MM.1S (cell line): ENCODE results near the gene DLX3.

Experiments used
- DNase-seq: peaks from one replicate; pipeline ENCODE4 v3.0.0-alpha.2; 2015
- H2AFZ ChIP-seq: fragments of 300-600 bp; sonication (generic); 2 replicates; pipeline ENCODE4 v1.6.0; 2016; ENCODE audit warnings: antibody characterized with exemption, low read length
- H3F3A ChIP-seq: fragments of 300-600 bp; sonication (generic); 2 replicates; pipeline ENCODE4 v1.6.1; 2016; ENCODE audit warnings: mild to moderate bottlenecking, antibody characterized with exemption, low read length, moderate library complexity, mixed read lengths; ENCODE audit not compliant: insufficient read depth
- H3K27ac ChIP-seq: fragments of 300-600 bp; sonication (generic); 2 replicates; pipeline ENCODE4 v1.5.1; 2016; ENCODE audit warnings: mild to moderate bottlenecking, low read length
- H3K27me3 ChIP-seq: fragments of 300-600 bp; sonication (generic); replicated peaks from 2 replicates; pipeline ENCODE4 v1.6.0; 2016; ENCODE audit warnings: low read length; ENCODE audit not compliant: insufficient read depth
- H3K36me3 ChIP-seq: fragments of 300-600 bp; sonication (generic); replicated peaks from 2 replicates; pipeline ENCODE4 v1.6.1; 2016; ENCODE audit warnings: mild to moderate bottlenecking, low read length, mixed read lengths; ENCODE audit not compliant: insufficient read depth
- H3K4me1 ChIP-seq: fragments of 300-600 bp; sonication (generic); 2 replicates; pipeline ENCODE4 v1.6.1; 2016; ENCODE audit warnings: low read length, mixed read lengths
- H3K4me2 ChIP-seq: fragments of 300-600 bp; sonication (generic); 2 replicates; pipeline ENCODE4 v1.6.0; 2016; ENCODE audit warnings: low read depth, low read length
- H3K4me3 ChIP-seq: fragments of 300-600 bp; sonication (generic); 2 replicates; pipeline ENCODE4 v1.5.1; 2016; ENCODE audit warnings: low read length, mixed read lengths
- H3K79me2 ChIP-seq: fragments of 300-600 bp; sonication (generic); 2 replicates; pipeline ENCODE4 v1.6.1; 2016; ENCODE audit warnings: mixed run types, low read length, mixed read lengths
- H3K9ac ChIP-seq: fragments of 300-600 bp; sonication (generic); 2 replicates; pipeline ENCODE4 v1.6.1; 2016; ENCODE audit warnings: low read length, mixed read lengths
- H3K9me2 ChIP-seq: fragments of 300-600 bp; sonication (generic); replicated peaks from 2 replicates; pipeline ENCODE4 v1.6.1; 2016; ENCODE audit warnings: mild to moderate bottlenecking, low read length, mixed read lengths; ENCODE audit not compliant: insufficient read depth
- H3K9me3 ChIP-seq: fragments of 300-600 bp; sonication (generic); replicated peaks from 2 replicates; pipeline ENCODE4 v1.6.1; 2016; ENCODE audit warnings: mild to moderate bottlenecking, low read length, mixed read lengths; ENCODE audit not compliant: insufficient read depth
- H4K20me1 ChIP-seq: fragments of 300-600 bp; sonication (generic); 2 replicates; pipeline ENCODE4 v1.6.1; 2016; ENCODE audit warnings: mild to moderate bottlenecking, low read length, moderate library complexity, mixed read lengths; ENCODE audit not compliant: insufficient read depth
- CTCF ChIP-seq: fragments of 300-600 bp; sonication (generic); IDR thresholded peaks from 2 replicates; pipeline ENCODE4 v1.5.1; 2016; ENCODE audit warnings: antibody characterized with exemption, low read length, mixed read lengths
- EZH2 ChIP-seq: fragments of 300-600 bp; sonication (generic); optimal IDR thresholded peaks from 2 replicates; pipeline ENCODE3; 2017; ENCODE audit warnings: low read depth, mild to moderate bottlenecking, antibody characterized with exemption, low read length, mixed read lengths
- EZH2phosphoT487 ChIP-seq: fragments of 300-600 bp; sonication (generic); IDR thresholded peaks from 2 replicates; pipeline ENCODE4 v1.6.1; 2018; ENCODE audit warnings: antibody characterized with exemption, low read length

The DLX3 gene

GRCh38 chr17:49962599-49963308, 32.3 kb downstream of the DLX3 start:
- no peak for DNase-seq
- Histone ChIP-seq H3K79me2 (no peaks in the 10 kb centered on the region), H3K27ac (no peak overlapping the region), H3F3A (no peaks in the 10 kb centered on the region), H3K27me3 (peaks cover 87% of the 10 kb centered on the region), H3K4me2 (no peak overlapping the region), H2AFZ (no peak overlapping the region), H3K9me3 (no peaks in the 10 kb centered on the region), H3K4me3 (no peak overlapping the region), H4K20me1 (no peaks in the 10 kb centered on the region), H3K36me3 (no peaks in the 10 kb centered on the region), H3K9me2 (no peaks in the 10 kb centered on the region), H3K9ac (no peak overlapping the region), H3K4me1 (no peaks in the 10 kb centered on the region)
- TF ChIP-seq CTCF (no peak), EZH2phosphoT487 (no peak), EZH2 (no peak)

- DNase-seq: no peak
- H3K9ac ChIP-seq: no peak overlapping the region
- no peaks in the 10 kb centered on the region for H3F3A ChIP-seq
- H2AFZ ChIP-seq: no peak overlapping the region
- H4K20me1 ChIP-seq: no peaks in the 10 kb centered on the region
- H3K27me3 ChIP-seq: peaks cover 79% of the 10 kb centered on the region
- H3K4me3 ChIP-seq: no peak overlapping the region
- no peaks in the 10 kb centered on the region for H3K36me3 ChIP-seq
- no peak overlapping the region for H3K4me2 ChIP-seq
- no peak overlapping the region for H3K27ac ChIP-seq
- H3K9me3 ChIP-seq: no peaks in the 10 kb centered on the region
- no peaks in the 10 kb centered on the region for H3K79me2 ChIP-seq
- TF ChIP-seq EZH2phosphoT487: no peak
- no peak for TF ChIP-seq EZH2
- no peak for TF ChIP-seq CTCF
- H3K4me1 ChIP-seq: no peaks in the 10 kb centered on the region
- no peaks in the 10 kb centered on the region for H3K9me2 ChIP-seq
These were observed 35.7 kb downstream of the DLX3 start for GRCh38 chr17:49959183-49959935.

DNA sequence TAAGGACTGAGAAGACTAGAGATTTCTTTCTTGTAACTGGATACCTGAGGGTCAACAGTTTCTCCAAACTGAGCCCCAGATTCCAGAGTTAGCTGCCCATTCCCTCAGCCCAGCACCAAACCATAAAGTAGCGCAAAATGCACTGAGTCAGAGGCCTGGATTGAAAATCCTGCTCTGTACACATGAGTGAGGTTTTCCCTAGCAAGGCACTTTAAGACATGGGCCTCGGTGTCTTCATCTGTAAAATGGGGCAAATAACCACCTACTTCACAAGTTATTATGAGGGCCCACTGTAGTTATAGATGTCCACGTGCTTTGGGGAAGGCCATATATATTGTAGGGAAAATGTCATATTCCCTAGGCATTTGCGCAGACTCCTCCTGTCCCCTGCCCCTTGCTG, 36.3 kb downstream of the DLX3 start:
- no peaks in the 10 kb centered on the region for H3F3A ChIP-seq
- H3K27me3 ChIP-seq: peaks cover 78% of the 10 kb centered on the region
- no peak for TF ChIP-seq EZH2
- TF ChIP-seq EZH2phosphoT487: no peak
- TF ChIP-seq CTCF: no peak
- H3K27ac ChIP-seq: no peak overlapping the region
- no peak overlapping the region for H3K4me3 ChIP-seq
- H3K79me2 ChIP-seq: no peaks in the 10 kb centered on the region
- H3K9me3 ChIP-seq: no peaks in the 10 kb centered on the region
- no peaks in the 10 kb centered on the region for H4K20me1 ChIP-seq
- no peak overlapping the region for H3K4me2 ChIP-seq
- H2AFZ ChIP-seq: no peak overlapping the region
- DNase-seq: no peak
- H3K36me3 ChIP-seq: no peaks in the 10 kb centered on the region
- no peak overlapping the region for H3K9ac ChIP-seq
- H3K4me1 ChIP-seq: no peaks in the 10 kb centered on the region
- no peaks in the 10 kb centered on the region for H3K9me2 ChIP-seq
